Measurements from ENCODE around the gene OR4D11.
"Not testable (repeated sequence)": the region's sequence is repeated elsewhere in the genome, so short reads cannot be mapped to it uniquely, and the experiment has no call there.

- not testable (repeated sequence) for TF ChIP-seq SMC3 (IDR thresholded peaks at IDR 0.05; ENCODE audit: borderline replicate concordance, low read length); CTCF (IDR thresholded peaks at IDR 0.05 in 2 of 3, conservative IDR thresholded peaks at IDR 0.05 in 1 of 3; ENCODE audit: control insufficient read depth in 2 of 3, extremely low read depth in 1 of 3, insufficient read depth in 1 of 3, low read depth in 3 of 3, low read length in 3 of 3); POLR2A (IDR thresholded peaks at IDR 0.05; ENCODE audit: low read depth, low read length); EZH2 (IDR thresholded peaks at IDR 0.05; ENCODE audit: borderline replicate concordance, control insufficient read depth, low read depth, low read length); ZSCAN29 (IDR thresholded peaks at IDR 0.05); POLR2AphosphoS5 (IDR thresholded peaks at IDR 0.05; ENCODE audit: low read length); USF2 (IDR thresholded peaks at IDR 0.05; ENCODE audit: borderline replicate concordance, low read depth, low read length); RFX5 (IDR thresholded peaks at IDR 0.05; ENCODE audit: low read depth, low read length); HDAC2 (IDR thresholded peaks at IDR 0.05); NFYB (IDR thresholded peaks at IDR 0.05; ENCODE audit: insufficient read depth, low read depth, low read length)
These were observed 44.4 kb downstream of the OR4D11 start for GRCh38 chr11:59547605-59548308.
